IMR-90 (cell line): ENCODE measurements around the gene AQP12A. TPM values are rescaled to one million over a fixed set of nuclear protein-coding genes. Genes with fewer than 3 reads are reported as not detected.

Experiments used
- ATAC-seq: fragments of 200-7000 bp; cut with Tn5 transposase; 2 replicates; pipeline ENCODE4 v1.9.1; 2020; ENCODE audit warnings: low read depth, mild to moderate bottlenecking, moderate library complexity
- BruUV-seq: library from RNA; stranded (reverse); fragments of 400-500 nt; replicated peaks from 2 replicates; lab custom pipeline; 2021; lab: Mats Ljungman, UMichigan
- CTCF ChIA-PET: fragments of 300-600 bp; formaldehyde crosslinking; extraction: SDS; loops from one replicate; lab custom pipeline; 2021; ENCODE audit warnings: antibody characterized with exemption; lab: Yijun Ruan, JAX
- POLR2A ChIA-PET: fragments of 300-600 bp; sonication (Branson Sonifier 250); formaldehyde crosslinking; loops from one replicate; lab custom pipeline; 2022; ENCODE audit warnings: antibody characterized with exemption; ENCODE audit not compliant: unreplicated experiment; lab: Charles Lee
- DNase-seq: peaks from one replicate; pipeline ENCODE4 v3.0.0; 2013
- H2AFZ ChIP-seq: replicated peaks from 2 replicates; pipeline ENCODE3; 2013; ENCODE audit warnings: low read length, mild to moderate bottlenecking; ENCODE audit not compliant: poor library complexity
- H2AK5ac ChIP-seq: 2 replicates; pipeline ENCODE4 v1.6.1; 2013; ENCODE audit warnings: low read depth, low read length, inconsistent platforms
- H2AK9ac ChIP-seq: replicated peaks from 2 replicates; pipeline ENCODE3; 2013; ENCODE audit warnings: mild to moderate bottlenecking, low read depth, low read length, moderate library complexity; ENCODE audit not compliant: poor library complexity
- H2BK120ac ChIP-seq: 2 replicates; pipeline ENCODE4 v1.6.1; 2013; ENCODE audit warnings: low read depth, low read length, inconsistent platforms
- H2BK15ac ChIP-seq: 3 replicates; pipeline ENCODE4 v1.6.1; 2013; ENCODE audit warnings: low read depth, low read length, inconsistent platforms
- H2BK20ac ChIP-seq: 2 replicates; pipeline ENCODE4 v1.6.1; 2013; ENCODE audit warnings: low read depth, mild to moderate bottlenecking, inconsistent platforms, low read length, moderate library complexity
- H2BK5ac ChIP-seq: 2 replicates; pipeline ENCODE4 v1.6.1; 2013; ENCODE audit warnings: mild to moderate bottlenecking, low read depth, low read length, inconsistent platforms; ENCODE audit not compliant: poor library complexity, severe bottlenecking
- H3K14ac ChIP-seq: replicated peaks from 2 replicates; pipeline ENCODE4 v1.6.1; 2013; ENCODE audit warnings: low read depth, low read length, inconsistent platforms
- H3K18ac ChIP-seq: 2 replicates; pipeline ENCODE4 v1.6.1; 2013; ENCODE audit warnings: low read depth, low read length, control low read depth
- H3K23ac ChIP-seq: 2 replicates; pipeline ENCODE4 v1.6.1; 2013; ENCODE audit warnings: low read depth, low read length, inconsistent platforms
- H3K27ac ChIP-seq: 2 replicates; pipeline ENCODE4 v1.5.1; 2013; ENCODE audit warnings: mild to moderate bottlenecking, control low read depth, low read length; ENCODE audit not compliant: insufficient read depth
- H3K27me3 ChIP-seq: 2 replicates; pipeline ENCODE4 v1.6.1; 2013; ENCODE audit warnings: low read length; ENCODE audit not compliant: control insufficient read depth, insufficient read depth
- H3K36me3 ChIP-seq: 2 replicates; pipeline ENCODE4 v1.6.1; 2013; ENCODE audit warnings: low read length, mixed read lengths; ENCODE audit not compliant: control insufficient read depth, insufficient read depth
- H3K4ac ChIP-seq: 2 replicates; pipeline ENCODE4 v1.6.1; 2013; ENCODE audit warnings: low read depth, low read length, inconsistent platforms
- H3K4me1 ChIP-seq: 2 replicates; pipeline ENCODE4 v1.6.1; 2013; ENCODE audit warnings: low read length, mixed read lengths; ENCODE audit not compliant: control insufficient read depth, insufficient read depth
- H3K4me2 ChIP-seq: 2 replicates; pipeline ENCODE4 v1.6.1; 2013; ENCODE audit warnings: low read depth, mild to moderate bottlenecking, control low read depth, low read length, moderate library complexity
- H3K4me3 ChIP-seq: 2 replicates; pipeline ENCODE4 v1.5.1; 2013; ENCODE audit warnings: low read depth, mild to moderate bottlenecking, control low read depth, low read length, moderate library complexity; ENCODE audit not compliant: insufficient read depth
- H3K56ac ChIP-seq: 2 replicates; pipeline ENCODE4 v1.6.1; 2013; ENCODE audit warnings: low read length, inconsistent platforms; ENCODE audit not compliant: insufficient read depth; ENCODE audit errors: extremely low read depth
- H3K79me1 ChIP-seq, 2 experiments: 2 replicates each; pipeline ENCODE4 v1.6.1; 2013; ENCODE audit warnings: low read length in 2 of 2, inconsistent platforms in 1 of 2, low read depth in 1 of 2
- H3K9ac ChIP-seq: 2 replicates; pipeline ENCODE4 v1.6.1; 2013; ENCODE audit warnings: low read depth, low read length, control low read depth
- H3K9me1 ChIP-seq: 2 replicates; pipeline ENCODE4 v1.6.1; 2013; ENCODE audit warnings: low read length, inconsistent platforms; ENCODE audit not compliant: insufficient read depth
- H3K9me3 ChIP-seq: 2 replicates; pipeline ENCODE4 v1.6.1; 2013; ENCODE audit warnings: low read length; ENCODE audit not compliant: control insufficient read depth, insufficient read depth
- H4K20me1 ChIP-seq: 2 replicates; pipeline ENCODE4 v1.6.1; 2013; ENCODE audit warnings: low read length, inconsistent platforms; ENCODE audit not compliant: insufficient read depth
- H4K5ac ChIP-seq: 2 replicates; pipeline ENCODE4 v1.6.1; 2013; ENCODE audit warnings: mild to moderate bottlenecking, low read depth, low read length, control low read depth
- H4K8ac ChIP-seq, 2 experiments: 2 replicates each; pipeline ENCODE4 v1.6.1; 2013; ENCODE audit warnings: low read depth in 2 of 2, low read length in 2 of 2, control low read depth in 1 of 2, inconsistent platforms in 1 of 2
- H4K91ac ChIP-seq: 2 replicates; pipeline ENCODE4 v1.6.1; 2013; ENCODE audit warnings: low read depth, low read length, inconsistent platforms; ENCODE audit not compliant: insufficient read depth
- CTCF ChIP-seq: conservative IDR thresholded peaks from 2 replicates; pipeline ENCODE4 v1.5.1; 2012; ENCODE audit warnings: mild to moderate bottlenecking, low read depth, low read length, improper control_type of control experiment
- FOS ChIP-seq: fragments of 150-350 bp; IDR thresholded peaks from 2 replicates; pipeline ENCODE4 v1.6.1; 2016; ENCODE audit warnings: low read depth, low read length
- MAZ ChIP-seq: IDR thresholded peaks from 2 replicates; pipeline ENCODE4 v1.6.1; 2012; ENCODE audit warnings: low read depth, mild to moderate bottlenecking, low read length, improper control_type of control experiment, moderate library complexity, borderline replicate concordance
- POLR2A ChIP-seq: IDR thresholded peaks from 2 replicates; pipeline ENCODE4 v1.6.1; 2012; ENCODE audit warnings: mild to moderate bottlenecking, low read depth, low read length
- RCOR1 ChIP-seq: IDR thresholded peaks from 2 replicates; pipeline ENCODE4 v1.6.1; 2012; ENCODE audit warnings: mild to moderate bottlenecking, low read length, improper control_type of control experiment; ENCODE audit not compliant: insufficient replicate concordance
- WGBS, 2 experiments: methylation state at CpG; one replicate each; pipeline versions ENCODE4 v1.1.5 to v1.1.7; 2013; ENCODE audit warnings: missing lambda C conversion rate in 2 of 2; ENCODE audit not compliant: insufficient read length in 1 of 2; ENCODE audit errors: extremely low coverage in 2 of 2; 5-methylcytosine and 5-hydroxymethylcytosine counted together
- dilution Hi-C: fragments of 300-500 bp; cut with HindIII; formaldehyde crosslinking; loops from one replicate; pipeline ENCODE4 v1.14.3; 2018; ENCODE audit warnings: low sequenced_read_pairs; ENCODE audit not compliant: unreplicated experiment
- in situ Hi-C: fragments of 300-500 bp; cut with MboI; formaldehyde crosslinking; loops from 3 replicates; pipeline ENCODE4 v1.14.3; 2019; ENCODE audit warnings: low sequenced_read_pairs, inconsistent platforms, mixed read lengths
- intact Hi-C: fragments of 100-400 bp; cut with micrococcal nuclease; formaldehyde crosslinking; loops from 2 replicates; pipeline ENCODE4 v1.10.0; 2022
- polyA plus RNA-seq, 3 experiments: library from polyadenylated mRNA; depleted of rRNA; stranded (reverse); fragments of >200 nt; gene quantifications; 2 replicates each; pipeline ENCODE4 v1.2.3, GENCODE V29; 2012; ENCODE audit warnings: low replicate concordance in 1 of 3
- total RNA-seq: library from RNA; depleted of rRNA; stranded (reverse); fragments of >200 nt; gene quantifications from 2 replicates; pipeline ENCODE4 v1.2.3, GENCODE V29; 2012

AQP12A gene
- total and polyA plus RNA-seq, 2 of the 4 experiments (the other 2 are of a cell fraction), result not detected

GRCh38 chr2:240726876-240727275 lies 35.2 kb downstream of the AQP12A start:
- Histone ChIP-seq H4K91ac (no peak overlapping the region), H3K27ac (no peak overlapping the region), H3K27me3 (peaks cover 34% of the 10 kb centered on the region), H4K5ac (no peak overlapping the region), H3K18ac (no peak overlapping the region), H4K8ac (no peak overlapping the region), H3K79me1 (no peaks in the 10 kb centered on the region), H3K56ac (no peak overlapping the region), H2BK15ac (no peak overlapping the region), H3K14ac (no peak overlapping the region), H4K20me1 (no peaks in the 10 kb centered on the region; the same call in 1 of the 2 replicates), H2BK5ac (no peak overlapping the region), H3K9ac (no peak overlapping the region), H2AK9ac (no peak overlapping the region), H3K4me2 (no peak overlapping the region), H2BK20ac (no peak overlapping the region), H3K4me3 (no peak overlapping the region), H3K9me3 (no peaks in the 10 kb centered on the region), H3K4ac (no peak overlapping the region), H2AK5ac (no peak overlapping the region), H3K23ac (no peak overlapping the region), H3K36me3 (no peaks in the 10 kb centered on the region), H3K9me1 (no peaks in the 10 kb centered on the region), H3K4me1 (no peaks in the 10 kb centered on the region; the same call in 1 of the 2 replicates), H2AFZ (no peak overlapping the region), H2BK120ac (no peak overlapping the region)
- in situ Hi-C loops (no loop called here), dilution Hi-C loops (no loop called here), intact Hi-C loops (no loop called here)
- 69% methylated on average over 6 of the region's 14 CpGs; no CpG with 5 or more reads in 1 of the 2 experiments for WGBS, 2 experiments
- POLR2A ChIA-PET, result no interaction called here
- no peak for TF ChIP-seq RCOR1
- no peak for TF ChIP-seq FOS
- no peak for TF ChIP-seq MAZ
- TF ChIP-seq POLR2A, result no peak
- no peak for TF ChIP-seq CTCF
- CTCF ChIA-PET, result no interaction called here
- DNase-seq (no peak), ATAC-seq (no peak)
- no TSS peak for BruUV-seq
